ENCODE results near the gene LNP1. TPM values are rescaled to one million over a fixed set of nuclear protein-coding genes. Genes with fewer than 3 reads are reported as not detected.

LNP1 gene
- total RNA-seq, 1 donor from 2014 or later, result 26.5 TPM

DNA sequence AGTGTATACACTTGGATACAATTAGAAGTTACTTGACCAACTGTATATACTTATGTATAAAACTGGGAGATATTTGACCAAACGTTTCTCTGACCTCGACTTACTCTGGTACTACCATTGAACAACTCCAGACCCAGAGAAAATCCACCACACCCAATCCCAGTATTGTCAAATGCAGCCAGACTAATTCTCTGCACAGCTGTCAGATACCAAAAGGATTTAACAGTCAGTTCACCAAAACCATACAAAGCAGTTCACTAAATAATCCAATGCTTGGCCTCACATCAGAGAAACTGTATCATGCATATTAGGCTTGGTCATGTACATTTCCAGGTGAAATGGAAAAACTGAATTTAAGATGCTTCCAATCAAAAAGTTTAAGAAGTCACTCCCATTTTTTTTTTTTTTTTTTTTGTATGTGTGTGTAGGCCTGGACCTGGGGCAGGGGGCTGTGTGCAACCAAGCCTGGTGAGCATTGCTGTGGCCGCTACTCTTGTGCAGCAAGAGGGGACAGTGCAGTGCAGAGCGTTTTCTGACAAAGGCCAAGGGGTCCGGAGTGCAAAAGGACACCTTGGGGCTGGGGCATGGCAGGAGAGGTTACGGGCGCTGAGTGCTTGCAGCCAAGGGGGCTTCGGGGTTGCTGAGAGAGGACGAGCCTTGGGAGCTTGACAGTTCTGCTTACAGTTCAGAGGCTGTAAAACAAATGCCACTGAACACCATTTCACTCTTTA is 1.8 kb upstream of the LNP1 start:
- Histone ChIP-seq H3K79me2 (ENCODE audit: low read depth) (peaks cover 93% of the 10 kb centered on the region), H4K20me1 (ENCODE audit: low read depth) (peaks cover 13% of the 10 kb centered on the region), H3K36me3 (no peaks in the 10 kb centered on the region), H3K27ac (no peak overlapping the region), H3K4me2 (peak overlapping the region; percentile 91), H2AFZ (replicated peaks) (no peak overlapping the region), H3F3A (ENCODE audit: low read depth) (peaks cover 14% of the 10 kb centered on the region), H3K9me3 (ENCODE audit: low read depth) (no peaks in the 10 kb centered on the region), H3K27me3 (no peaks in the 10 kb centered on the region), H3K4me3 (peak overlapping the region; percentile 82), H3K9ac (peak overlapping the region; percentile 51), H3K4me1 (peaks cover 18% of the 10 kb centered on the region)
- H3K27ac Mint-ChIP-seq, result no peak overlapping the region
- DNase-seq (ENCODE audit: low spot score), result no peak
- no peak for TF ChIP-seq EZH2 (IDR thresholded peaks at IDR 0.05)
- TF ChIP-seq, protein P1, sequence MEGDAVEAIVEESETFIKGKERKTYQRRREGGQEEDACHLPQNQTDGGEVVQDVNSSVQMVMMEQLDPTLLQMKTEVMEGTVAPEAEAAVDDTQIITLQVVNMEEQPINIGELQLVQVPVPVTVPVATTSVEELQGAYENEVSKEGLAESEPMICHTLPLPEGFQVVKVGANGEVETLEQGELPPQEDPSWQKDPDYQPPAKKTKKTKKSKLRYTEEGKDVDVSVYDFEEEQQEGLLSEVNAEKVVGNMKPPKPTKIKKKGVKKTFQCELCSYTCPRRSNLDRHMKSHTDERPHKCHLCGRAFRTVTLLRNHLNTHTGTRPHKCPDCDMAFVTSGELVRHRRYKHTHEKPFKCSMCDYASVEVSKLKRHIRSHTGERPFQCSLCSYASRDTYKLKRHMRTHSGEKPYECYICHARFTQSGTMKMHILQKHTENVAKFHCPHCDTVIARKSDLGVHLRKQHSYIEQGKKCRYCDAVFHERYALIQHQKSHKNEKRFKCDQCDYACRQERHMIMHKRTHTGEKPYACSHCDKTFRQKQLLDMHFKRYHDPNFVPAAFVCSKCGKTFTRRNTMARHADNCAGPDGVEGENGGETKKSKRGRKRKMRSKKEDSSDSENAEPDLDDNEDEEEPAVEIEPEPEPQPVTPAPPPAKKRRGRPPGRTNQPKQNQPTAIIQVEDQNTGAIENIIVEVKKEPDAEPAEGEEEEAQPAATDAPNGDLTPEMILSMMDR (IDR thresholded peaks at IDR 0.05), result no peak
- no peak for TF ChIP-seq EZH2phosphoT487 (IDR thresholded peaks at IDR 0.05)
- peaks cover 7% of the 10 kb centered on the region for H3K36me3 Mint-ChIP-seq
- peaks cover 2% of the 10 kb centered on the region for H3K9me3 Mint-ChIP-seq
- H3K27me3 Mint-ChIP-seq (ENCODE audit: insufficient read depth, low read depth), result no peaks in the 10 kb centered on the region
- H3K4me3 Mint-ChIP-seq, result peak overlapping the region; percentile 89
- H3K4me1 Mint-ChIP-seq, result peaks cover 25% of the 10 kb centered on the region

DNA sequence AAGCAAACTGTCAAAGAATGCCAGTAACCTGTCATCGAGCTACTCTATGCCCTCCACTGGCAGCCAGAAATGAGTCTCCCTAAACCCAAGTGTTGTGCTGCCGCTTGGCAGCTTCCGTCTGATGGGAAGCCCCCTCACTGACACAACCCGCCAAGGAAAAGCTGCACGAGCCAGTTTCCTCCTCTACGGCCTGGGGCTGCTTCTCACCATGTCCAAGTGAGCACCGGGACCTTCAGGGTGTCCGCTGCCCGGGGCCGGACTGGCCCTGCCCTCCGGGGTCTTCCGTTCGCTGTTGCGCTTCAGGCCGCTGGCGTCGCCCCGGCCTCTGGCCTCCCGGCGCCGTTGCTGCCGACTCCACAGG is 940 bp upstream of the LNP1 start:
- Histone ChIP-seq H3K36me3 (no peaks in the 10 kb centered on the region), H2AFZ (replicated peaks) (no peak overlapping the region), H3K27me3 (no peaks in the 10 kb centered on the region), H4K20me1 (ENCODE audit: low read depth) (peaks cover 13% of the 10 kb centered on the region), H3K79me2 (ENCODE audit: low read depth) (peaks cover 93% of the 10 kb centered on the region), H3K4me2 (peak overlapping the region; percentile 91), H3K9me3 (ENCODE audit: low read depth) (no peaks in the 10 kb centered on the region), H3K9ac (peak overlapping the region; percentile 51), H3K27ac (peak overlapping the region; percentile 90), H3K4me3 (peak overlapping the region; percentile 82), H3K4me1 (peaks cover 18% of the 10 kb centered on the region), H3F3A (ENCODE audit: low read depth) (peaks cover 14% of the 10 kb centered on the region)
- peaks cover 27% of the 10 kb centered on the region for H3K4me1 Mint-ChIP-seq
- H3K27me3 Mint-ChIP-seq (ENCODE audit: insufficient read depth, low read depth), result no peaks in the 10 kb centered on the region
- no peak for DNase-seq (ENCODE audit: low spot score)
- TF ChIP-seq EZH2 (IDR thresholded peaks at IDR 0.05) (no peak), EZH2phosphoT487 (IDR thresholded peaks at IDR 0.05) (no peak)
- TF ChIP-seq, protein P1 (IDR thresholded peaks at IDR 0.05), result no peak
- H3K27ac Mint-ChIP-seq, result no peak overlapping the region
- peaks cover 5% of the 10 kb centered on the region for H3K9me3 Mint-ChIP-seq
- H3K36me3 Mint-ChIP-seq, result peaks cover 12% of the 10 kb centered on the region
- H3K4me3 Mint-ChIP-seq, result peak overlapping the region; percentile 89

DNA sequence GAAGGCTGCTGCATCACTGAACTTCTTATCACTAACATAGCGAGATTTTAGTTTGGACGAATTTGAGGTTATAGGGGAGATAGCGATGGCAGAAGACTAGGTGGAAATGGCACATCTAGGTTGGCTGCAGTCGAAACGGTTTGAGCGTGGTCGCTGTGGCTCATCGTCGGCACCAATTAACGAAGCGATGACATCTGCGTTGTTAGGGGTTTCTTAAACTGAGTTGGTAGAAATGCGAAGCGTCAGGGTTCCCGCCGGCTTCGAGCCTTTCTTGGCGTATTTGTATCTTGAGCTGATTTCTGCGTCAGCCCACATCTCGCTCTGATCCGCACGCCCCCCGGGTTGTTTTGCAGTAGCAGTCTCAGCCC is 319 bp downstream of the LNP1 start:
- H4K20me1 ChIP-seq (ENCODE audit: low read depth), result peaks cover 13% of the 10 kb centered on the region
- peaks cover 14% of the 10 kb centered on the region for H3F3A ChIP-seq (ENCODE audit: low read depth)
- H2AFZ ChIP-seq (replicated peaks), result peak overlapping the region; percentile 61
- peak overlapping the region; percentile 82 for H3K4me3 ChIP-seq
- Mint-ChIP-seq H3K4me3 (peak overlapping the region; percentile 89), H3K4me1 (peaks cover 27% of the 10 kb centered on the region), H3K27ac (peak overlapping the region; percentile 99), H3K9me3 (peaks cover 8% of the 10 kb centered on the region), H3K27me3 (ENCODE audit: insufficient read depth, low read depth) (no peaks in the 10 kb centered on the region), H3K36me3 (peaks cover 17% of the 10 kb centered on the region)
- no peaks in the 10 kb centered on the region for H3K27me3 ChIP-seq
- H3K79me2 ChIP-seq (ENCODE audit: low read depth), result peaks cover 93% of the 10 kb centered on the region
- peak overlapping the region; percentile 91 for H3K4me2 ChIP-seq
- H3K36me3 ChIP-seq, result no peaks in the 10 kb centered on the region
- no peak for TF ChIP-seq EZH2phosphoT487 (IDR thresholded peaks at IDR 0.05)
- TF ChIP-seq, protein P1 (IDR thresholded peaks at IDR 0.05), result no peak
- no peak for TF ChIP-seq EZH2 (IDR thresholded peaks at IDR 0.05)
- DNase-seq (ENCODE audit: low spot score), result peak; percentile 72
- peak overlapping the region; percentile 45 for H3K9ac ChIP-seq
- H3K27ac ChIP-seq, result peak overlapping the region; percentile 90
- peaks cover 18% of the 10 kb centered on the region for H3K4me1 ChIP-seq
- H3K9me3 ChIP-seq (ENCODE audit: low read depth), result no peaks in the 10 kb centered on the region

Data from neural progenitor cell (in vitro differentiated cells).